Measurements from ENCODE around the gene SCNN1G. TPM values are rescaled to one million over a fixed set of nuclear protein-coding genes. Genes with fewer than 3 reads are reported as not detected.

Gene SCNN1G
- total RNA-seq, 1 donor from 2014 or later, result not detected

- Mint-ChIP-seq H3K4me3 (no peak overlapping the region), H3K36me3 (ENCODE audit: low read depth) (no peaks in the 10 kb centered on the region), H3K9me3 (no peaks in the 10 kb centered on the region), H3K27me3 (ENCODE audit: low read depth) (peaks cover 53% of the 10 kb centered on the region), H3K27ac (ENCODE audit: unreplicated experiment) (no peak overlapping the region), H3K4me1 (no peaks in the 10 kb centered on the region)
- TF ChIP-seq, protein P1, sequence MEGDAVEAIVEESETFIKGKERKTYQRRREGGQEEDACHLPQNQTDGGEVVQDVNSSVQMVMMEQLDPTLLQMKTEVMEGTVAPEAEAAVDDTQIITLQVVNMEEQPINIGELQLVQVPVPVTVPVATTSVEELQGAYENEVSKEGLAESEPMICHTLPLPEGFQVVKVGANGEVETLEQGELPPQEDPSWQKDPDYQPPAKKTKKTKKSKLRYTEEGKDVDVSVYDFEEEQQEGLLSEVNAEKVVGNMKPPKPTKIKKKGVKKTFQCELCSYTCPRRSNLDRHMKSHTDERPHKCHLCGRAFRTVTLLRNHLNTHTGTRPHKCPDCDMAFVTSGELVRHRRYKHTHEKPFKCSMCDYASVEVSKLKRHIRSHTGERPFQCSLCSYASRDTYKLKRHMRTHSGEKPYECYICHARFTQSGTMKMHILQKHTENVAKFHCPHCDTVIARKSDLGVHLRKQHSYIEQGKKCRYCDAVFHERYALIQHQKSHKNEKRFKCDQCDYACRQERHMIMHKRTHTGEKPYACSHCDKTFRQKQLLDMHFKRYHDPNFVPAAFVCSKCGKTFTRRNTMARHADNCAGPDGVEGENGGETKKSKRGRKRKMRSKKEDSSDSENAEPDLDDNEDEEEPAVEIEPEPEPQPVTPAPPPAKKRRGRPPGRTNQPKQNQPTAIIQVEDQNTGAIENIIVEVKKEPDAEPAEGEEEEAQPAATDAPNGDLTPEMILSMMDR (conservative IDR thresholded peaks at IDR 0.05), result no peak
- no peak for DNase-seq (ENCODE audit: low read depth, low spot score)
These were observed 76.3 kb downstream of the SCNN1G start for GRCh38 chr16:23258919-23259237.

Other genes with a start within 250 kb of the SCNN1G start
- 13.7 and 15.2 TPM in 2 replicates for gene USP31, start 33.3 kb upstream of the SCNN1G start, total RNA-seq
- gene SCNN1B, start 119.6 kb downstream of the SCNN1G start, total RNA-seq, result not detected in 2 replicates

All from neural crest cell (in vitro differentiated cells).